Measurements from ENCODE around the gene THBS1. TPM values are rescaled to one million over a fixed set of nuclear protein-coding genes. Genes with fewer than 3 reads are reported as not detected.
A peak's percentile ranks its signal among the peaks of the same experiment; 100 is the strongest.

The THBS1 gene
- total RNA-seq, 4 donors from 2014 or later = 119 to 341 (median 210) TPM

DNA sequence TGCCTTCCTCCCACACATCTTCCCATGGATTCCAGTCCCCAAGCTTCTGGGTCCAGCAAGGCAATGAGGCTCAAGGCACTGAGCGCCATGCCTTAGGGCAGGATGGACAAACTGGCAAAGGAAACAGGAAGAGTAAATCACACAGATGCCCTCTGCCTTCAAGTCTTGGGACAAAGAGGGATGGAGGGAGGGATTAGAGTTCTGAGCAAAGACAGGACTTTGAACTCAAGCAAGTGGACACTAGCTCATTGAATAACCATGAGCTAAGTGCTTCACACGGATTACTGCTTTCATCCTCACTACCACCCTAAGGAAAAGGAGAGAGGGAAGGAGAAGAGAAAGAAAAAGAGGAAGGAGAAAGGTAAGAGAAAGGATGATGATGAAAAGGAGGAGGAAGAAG lies 7.6 kb upstream of the THBS1 start:
- no peak for TF ChIP-seq POLR2A (IDR thresholded peaks at IDR 0.05)
- TF ChIP-seq, protein P1, sequence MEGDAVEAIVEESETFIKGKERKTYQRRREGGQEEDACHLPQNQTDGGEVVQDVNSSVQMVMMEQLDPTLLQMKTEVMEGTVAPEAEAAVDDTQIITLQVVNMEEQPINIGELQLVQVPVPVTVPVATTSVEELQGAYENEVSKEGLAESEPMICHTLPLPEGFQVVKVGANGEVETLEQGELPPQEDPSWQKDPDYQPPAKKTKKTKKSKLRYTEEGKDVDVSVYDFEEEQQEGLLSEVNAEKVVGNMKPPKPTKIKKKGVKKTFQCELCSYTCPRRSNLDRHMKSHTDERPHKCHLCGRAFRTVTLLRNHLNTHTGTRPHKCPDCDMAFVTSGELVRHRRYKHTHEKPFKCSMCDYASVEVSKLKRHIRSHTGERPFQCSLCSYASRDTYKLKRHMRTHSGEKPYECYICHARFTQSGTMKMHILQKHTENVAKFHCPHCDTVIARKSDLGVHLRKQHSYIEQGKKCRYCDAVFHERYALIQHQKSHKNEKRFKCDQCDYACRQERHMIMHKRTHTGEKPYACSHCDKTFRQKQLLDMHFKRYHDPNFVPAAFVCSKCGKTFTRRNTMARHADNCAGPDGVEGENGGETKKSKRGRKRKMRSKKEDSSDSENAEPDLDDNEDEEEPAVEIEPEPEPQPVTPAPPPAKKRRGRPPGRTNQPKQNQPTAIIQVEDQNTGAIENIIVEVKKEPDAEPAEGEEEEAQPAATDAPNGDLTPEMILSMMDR (IDR thresholded peaks at IDR 0.05) = no peak
- H3K4me1 ChIP-seq = no peaks in the 10 kb centered on the region
- H3K27me3 ChIP-seq = no peaks in the 10 kb centered on the region
- H3K4me3 ChIP-seq = no peak overlapping the region
- no peak for DNase-seq
- intact Hi-C loops (cut with DNase I; ENCODE audit: low total_unique reads) = no loop called here
- peak overlapping the region; percentile 76 to 81 for H3K27ac ChIP-seq
- H3K36me3 ChIP-seq = no peaks in the 10 kb centered on the region
- H3K9me3 ChIP-seq = no peaks in the 10 kb centered on the region

GRCh38 chr15:39573844-39574243 lies 7.0 kb upstream of the THBS1 start:
- Histone ChIP-seq H3K9me3 (no peaks in the 10 kb centered on the region), H3K27me3 (no peaks in the 10 kb centered on the region), H3K4me3 (no peak overlapping the region), H3K4me1 (peaks cover 2 to 3% of the 10 kb centered on the region in 2 donors), H3K27ac (peak overlapping the region; percentile 76 to 81), H3K36me3 (no peaks in the 10 kb centered on the region)
- peak in 1 of 2 donors; percentile 47 for DNase-seq
- intact Hi-C loops (cut with DNase I; ENCODE audit: low total_unique reads) = no loop called here
- TF ChIP-seq, protein P1 (IDR thresholded peaks at IDR 0.05) = no peak
- no peak for TF ChIP-seq POLR2A (IDR thresholded peaks at IDR 0.05)

DNA sequence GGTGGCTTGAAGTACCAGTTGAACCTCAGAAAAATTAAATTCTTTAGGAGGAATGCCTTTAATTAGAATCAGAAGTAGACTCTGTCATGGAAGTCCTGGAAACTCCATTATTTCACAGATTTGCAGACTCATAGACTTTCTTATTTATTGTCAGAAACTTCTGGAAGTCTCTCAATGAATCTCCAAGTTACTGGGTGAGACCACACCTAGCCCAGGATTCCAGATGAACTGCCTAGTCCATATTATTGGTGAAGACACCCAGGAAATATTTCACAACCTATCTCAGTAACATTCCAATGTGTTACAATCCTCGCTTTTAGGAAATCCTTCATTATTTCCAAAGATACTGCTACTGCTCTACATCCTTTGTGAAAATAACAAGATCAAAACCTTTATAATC lies 6.5 kb upstream of the THBS1 start:
- no peaks in the 10 kb centered on the region for H3K9me3 ChIP-seq
- no peak for TF ChIP-seq POLR2A (IDR thresholded peaks at IDR 0.05)
- TF ChIP-seq, protein P1 (IDR thresholded peaks at IDR 0.05) = no peak
- DNase-seq = no peak
- peak overlapping the region; percentile 76 to 81 for H3K27ac ChIP-seq
- intact Hi-C loops (cut with DNase I; ENCODE audit: low total_unique reads) = no loop called here
- peaks cover 5 to 6% of the 10 kb centered on the region in 2 donors for H3K4me1 ChIP-seq
- no peak overlapping the region for H3K4me3 ChIP-seq
- no peaks in the 10 kb centered on the region for H3K27me3 ChIP-seq
- no peaks in the 10 kb centered on the region for H3K36me3 ChIP-seq

DNA sequence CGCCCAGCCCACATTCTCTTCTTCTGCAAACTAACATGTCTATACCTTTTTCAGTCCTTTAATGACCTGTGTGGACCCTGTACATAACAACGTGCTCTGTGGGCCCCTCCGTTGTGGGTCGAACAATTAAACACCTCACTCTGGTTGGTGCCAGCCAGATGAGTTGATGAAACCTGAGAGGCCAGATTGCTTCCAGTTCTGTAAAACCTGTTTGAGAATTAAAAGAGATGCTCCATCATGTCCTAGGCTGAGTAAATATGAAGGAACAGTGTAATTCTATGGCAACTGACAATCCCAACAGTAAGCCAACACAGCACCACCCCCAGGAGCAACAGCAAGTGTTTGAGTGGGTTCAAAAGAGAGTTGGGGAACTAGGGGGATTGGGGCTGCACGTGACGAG lies 5.7 kb upstream of the THBS1 start:
- H3K4me1 ChIP-seq = peaks cover 5 to 6% of the 10 kb centered on the region in 2 donors
- no peaks in the 10 kb centered on the region for H3K36me3 ChIP-seq
- no peaks in the 10 kb centered on the region for H3K9me3 ChIP-seq
- DNase-seq = no peak
- peak overlapping the region; percentile 12 to 57 for H3K27ac ChIP-seq
- no peak for TF ChIP-seq POLR2A (IDR thresholded peaks at IDR 0.05)
- TF ChIP-seq, protein P1 (IDR thresholded peaks at IDR 0.05) = no peak
- intact Hi-C loops (cut with DNase I; ENCODE audit: low total_unique reads) = loop anchor here (5.0 kb wide), 1 partner anchor 73 kb away; no protein-coding TSS in a partner anchor
- no peaks in the 10 kb centered on the region for H3K27me3 ChIP-seq
- H3K4me3 ChIP-seq = no peak overlapping the region

DNA sequence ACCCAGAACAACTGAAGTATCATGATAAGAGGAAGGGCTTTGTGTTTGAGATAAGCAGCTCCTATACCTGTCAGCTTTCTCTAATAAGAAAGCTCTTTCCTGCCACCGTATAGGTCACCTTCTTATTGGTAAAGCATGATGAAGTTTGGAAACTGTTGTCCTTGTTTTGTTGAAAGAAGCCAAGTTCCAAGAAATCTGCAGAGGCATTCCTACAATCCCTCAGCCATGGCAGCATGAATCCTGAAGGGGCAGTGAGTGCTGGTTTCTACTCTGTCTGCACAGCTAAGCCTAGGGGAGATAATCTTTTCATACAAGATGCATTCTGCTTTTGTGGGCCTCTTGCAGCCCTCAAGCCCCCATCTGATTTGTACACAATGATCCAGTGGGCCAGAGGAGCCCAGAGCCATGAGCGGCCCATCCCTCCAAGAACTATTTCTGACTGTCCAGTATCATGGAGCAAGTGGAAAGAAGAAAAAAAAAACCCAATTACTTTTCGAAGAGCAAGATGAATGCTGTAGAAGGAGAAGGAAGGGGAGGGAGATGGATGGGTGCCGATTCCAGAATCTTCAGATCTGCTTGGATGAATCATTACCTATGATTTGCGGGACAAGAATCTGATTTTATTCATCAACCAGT lies 1.9 kb upstream of the THBS1 start:
- Histone ChIP-seq H3K36me3 (no peaks in the 10 kb centered on the region), H3K27me3 (no peaks in the 10 kb centered on the region), H3K27ac (peak overlapping the region; percentile 98), H3K9me3 (no peaks in the 10 kb centered on the region), H3K4me3 (peak overlapping the region in 1 of 2 donors; percentile 91), H3K4me1 (peaks cover 6 to 10% of the 10 kb centered on the region in 2 donors)
- TF ChIP-seq, protein P1 (IDR thresholded peaks at IDR 0.05) = peak in 2 of 4 experiments; percentile 26 to 33
- TF ChIP-seq POLR2A (IDR thresholded peaks at IDR 0.05) = no peak
- intact Hi-C loops (cut with DNase I; ENCODE audit: low total_unique reads) = loop anchor here (5.0 kb wide), 1 partner anchor 77 kb away; no protein-coding TSS in a partner anchor
- DNase-seq = no peak

Data from uterus (tissue), 4 donors.